HepG2 (cell line): ENCODE data around the gene TMEM63B. TPM values are rescaled to one million over a fixed set of nuclear protein-coding genes. Genes with fewer than 3 reads are reported as not detected.

Experiments used
- DMAP1 ChIP-seq: IDR thresholded peaks from 2 replicates; pipeline ENCODE4 v1.6.1; 2016
- E2F2 ChIP-seq: sonication (generic); formaldehyde crosslinking; IDR thresholded peaks from 2 replicates; pipeline ENCODE4 v1.4.0; 2020; ENCODE audit warnings: missing genetic modification reagents, borderline replicate concordance
- EZH2 ChIP-seq: conservative IDR thresholded peaks from 2 replicates; pipeline ENCODE4 v1.6.1; 2012; ENCODE audit warnings: mild to moderate bottlenecking, low read depth, low read length, moderate library complexity
- GTF3A ChIP-seq: sonication (generic); formaldehyde crosslinking; conservative IDR thresholded peaks from 2 replicates; pipeline ENCODE4 v1.4.0; 2020; ENCODE audit warnings: mild to moderate bottlenecking, missing genetic modification reagents
- HIC2 ChIP-seq: sonication (generic); formaldehyde crosslinking; IDR thresholded peaks from 2 replicates; pipeline ENCODE4 v1.9.0; 2022; ENCODE audit warnings: low read depth, missing genetic modification reagents
- MATR3 ChIP-seq: sonication (generic); formaldehyde crosslinking; IDR thresholded peaks from 2 replicates; pipeline ENCODE4 v1.4.0; 2020; ENCODE audit warnings: missing genetic modification reagents
- MTF2 ChIP-seq: sonication (generic); formaldehyde crosslinking; IDR thresholded peaks from 2 replicates; pipeline ENCODE4 v1.5.0; 2020; ENCODE audit warnings: missing genetic modification reagents, borderline replicate concordance
- MYPOP ChIP-seq: sonication (generic); formaldehyde crosslinking; IDR thresholded peaks from 2 replicates; pipeline ENCODE4 v1.8.1; 2023; ENCODE audit warnings: mild to moderate bottlenecking, moderate library complexity, missing genetic modification reagents
- NCOA1 ChIP-seq: sonication (generic); formaldehyde crosslinking; IDR thresholded peaks from 2 replicates; pipeline ENCODE4 v1.9.0; 2021; ENCODE audit warnings: missing genetic modification reagents
- THAP11 ChIP-seq: IDR thresholded peaks from 2 replicates; pipeline ENCODE4 v1.6.1; 2016; ENCODE audit warnings: missing biosample characterization, missing genetic modification reagents
- TOE1 ChIP-seq: sonication (generic); formaldehyde crosslinking; IDR thresholded peaks from 2 replicates; pipeline ENCODE4 v1.4.0; 2020; ENCODE audit warnings: mild to moderate bottlenecking, missing genetic modification reagents
- ZBTB3 ChIP-seq: sonication (generic); formaldehyde crosslinking; IDR thresholded peaks from 2 replicates; pipeline ENCODE4 v1.4.0; 2020; ENCODE audit warnings: low read depth, mild to moderate bottlenecking, moderate library complexity, missing genetic modification reagents, borderline replicate concordance
- ZFP82 ChIP-seq: sonication (generic); formaldehyde crosslinking; IDR thresholded peaks from 2 replicates; pipeline ENCODE4 v1.5.1; 2020; ENCODE audit warnings: mild to moderate bottlenecking, missing genetic modification reagents, borderline replicate concordance
- ZNF776 ChIP-seq: sonication (generic); formaldehyde crosslinking; IDR thresholded peaks from 2 replicates; pipeline ENCODE4 v1.4.0; 2020; ENCODE audit warnings: mild to moderate bottlenecking, missing genetic modification reagents
- ZNF788 ChIP-seq: sonication (generic); formaldehyde crosslinking; IDR thresholded peaks from 2 replicates; pipeline ENCODE4 v1.5.0; 2020; ENCODE audit warnings: mild to moderate bottlenecking, missing genetic modification reagents, borderline replicate concordance
- ZNF839 ChIP-seq: sonication (generic); formaldehyde crosslinking; IDR thresholded peaks from 2 replicates; pipeline ENCODE4 v1.4.0; 2020; ENCODE audit warnings: missing genetic modification reagents, mild to moderate bottlenecking, borderline replicate concordance
- ZNF879 ChIP-seq: sonication (generic); formaldehyde crosslinking; IDR thresholded peaks from 2 replicates; pipeline ENCODE4 v1.8.1; 2023; ENCODE audit warnings: missing genetic modification reagents
- ZSCAN31 ChIP-seq: sonication (generic); formaldehyde crosslinking; IDR thresholded peaks from 2 replicates; pipeline ENCODE4 v1.5.0; 2020; ENCODE audit warnings: low read depth, mild to moderate bottlenecking, missing genetic modification reagents
- polyA plus RNA-seq, 8 experiments: library from polyadenylated mRNA; depleted of rRNA in 3 of 8; stranded (reverse) in 7 of 8; unstranded in 1 of 8; fragments of >200 nt; fragmentation: Illumina TruSeq in 4 of 8; extraction: Trizol in 4 of 8; gene quantifications; 2 replicates each; pipeline versions ENCODE4 v1.2.1 to v1.2.3, GENCODE V29; 2011 to 2016; ENCODE audit warnings: low read depth in 4 of 8, missing spikeins in 1 of 8, mixed read lengths in 1 of 8; ENCODE audit not compliant: insufficient read depth in 1 of 8
- total RNA-seq, 5 experiments: library from RNA; depleted of rRNA; stranded (reverse); fragments of >200 nt; fragmentation: Illumina TruSeq; extraction: Trizol; gene quantifications; 2 replicates each; pipeline ENCODE4 v1.2.3, GENCODE V29; 2016; ENCODE audit warnings: low read depth in 1 of 5
- TF ChIP-seq, protein P1 (sequence below): sonication (generic); formaldehyde crosslinking; conservative IDR thresholded peaks from 2 replicates; pipeline ENCODE4 v1.4.0; 2020; ENCODE audit warnings: mild to moderate bottlenecking, missing genetic modification reagents, moderate library complexity
- TF ChIP-seq, protein P2 (sequence below): IDR thresholded peaks from 2 replicates; pipeline ENCODE4 v1.6.1; 2016; ENCODE audit warnings: mild to moderate bottlenecking

TMEM63B gene
- total and polyA plus RNA-seq, 2 of the 13 experiments (the other 11 are each of a cell fraction or from before 2014, with no cell fraction given) = 27.4 to 75.8 TPM

DNA sequence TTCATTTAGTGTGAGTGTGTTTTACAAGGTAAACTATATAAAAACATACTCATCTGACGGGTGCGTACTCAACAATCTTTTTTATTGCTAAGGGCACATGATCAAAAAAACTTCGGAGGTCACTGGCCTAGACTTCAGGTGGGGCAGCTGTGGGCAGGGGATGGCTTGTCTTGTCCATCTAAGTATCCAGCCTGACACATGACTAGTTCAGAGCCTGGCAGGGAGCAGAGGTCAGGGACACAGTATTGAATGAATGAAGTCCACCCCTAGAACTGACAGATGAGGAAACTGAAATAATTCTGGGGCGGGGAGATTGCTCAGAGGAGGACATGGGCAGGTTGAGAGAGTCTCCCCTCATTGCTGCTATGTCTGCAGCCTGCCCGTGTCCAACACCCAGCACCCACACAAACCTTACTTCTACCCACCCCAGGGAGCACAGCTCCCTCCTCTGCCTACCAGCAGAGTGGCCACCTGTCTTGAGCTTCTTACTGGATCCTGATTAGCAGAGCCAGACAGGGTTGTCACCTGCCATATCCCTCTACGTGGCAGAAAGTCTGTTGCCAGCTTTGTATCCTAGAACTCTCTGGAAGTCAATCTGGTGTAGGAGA is 49.0 kb upstream of the TMEM63B start (continued):
- peak; percentile 21; the same call in 1 of the 2 replicates for TF ChIP-seq ZBTB3 (CRISPR knock-in tag)
- TF ChIP-seq TOE1 = no peak
- TF ChIP-seq, protein P1, sequence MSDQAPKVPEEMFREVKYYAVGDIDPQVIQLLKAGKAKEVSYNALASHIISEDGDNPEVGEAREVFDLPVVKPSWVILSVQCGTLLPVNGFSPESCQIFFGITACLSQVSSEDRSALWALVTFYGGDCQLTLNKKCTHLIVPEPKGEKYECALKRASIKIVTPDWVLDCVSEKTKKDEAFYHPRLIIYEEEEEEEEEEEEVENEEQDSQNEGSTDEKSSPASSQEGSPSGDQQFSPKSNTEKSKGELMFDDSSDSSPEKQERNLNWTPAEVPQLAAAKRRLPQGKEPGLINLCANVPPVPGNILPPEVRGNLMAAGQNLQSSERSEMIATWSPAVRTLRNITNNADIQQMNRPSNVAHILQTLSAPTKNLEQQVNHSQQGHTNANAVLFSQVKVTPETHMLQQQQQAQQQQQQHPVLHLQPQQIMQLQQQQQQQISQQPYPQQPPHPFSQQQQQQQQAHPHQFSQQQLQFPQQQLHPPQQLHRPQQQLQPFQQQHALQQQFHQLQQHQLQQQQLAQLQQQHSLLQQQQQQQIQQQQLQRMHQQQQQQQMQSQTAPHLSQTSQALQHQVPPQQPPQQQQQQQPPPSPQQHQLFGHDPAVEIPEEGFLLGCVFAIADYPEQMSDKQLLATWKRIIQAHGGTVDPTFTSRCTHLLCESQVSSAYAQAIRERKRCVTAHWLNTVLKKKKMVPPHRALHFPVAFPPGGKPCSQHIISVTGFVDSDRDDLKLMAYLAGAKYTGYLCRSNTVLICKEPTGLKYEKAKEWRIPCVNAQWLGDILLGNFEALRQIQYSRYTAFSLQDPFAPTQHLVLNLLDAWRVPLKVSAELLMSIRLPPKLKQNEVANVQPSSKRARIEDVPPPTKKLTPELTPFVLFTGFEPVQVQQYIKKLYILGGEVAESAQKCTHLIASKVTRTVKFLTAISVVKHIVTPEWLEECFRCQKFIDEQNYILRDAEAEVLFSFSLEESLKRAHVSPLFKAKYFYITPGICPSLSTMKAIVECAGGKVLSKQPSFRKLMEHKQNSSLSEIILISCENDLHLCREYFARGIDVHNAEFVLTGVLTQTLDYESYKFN = peak; percentile 74
- peak; percentile 55; the same call in 1 of the 2 replicates for TF ChIP-seq ZSCAN31 (CRISPR knock-in tag)
- TF ChIP-seq MYPOP (CRISPR knock-in tag) = no peak
- TF ChIP-seq GTF3A (CRISPR knock-in tag) = 0 out of 2 replicates have a peak, but pooled peaks have one; percentile 23
- no peak for TF ChIP-seq MATR3 (CRISPR knock-in tag)
- TF ChIP-seq E2F2 = no peak
- TF ChIP-seq, protein P2, sequence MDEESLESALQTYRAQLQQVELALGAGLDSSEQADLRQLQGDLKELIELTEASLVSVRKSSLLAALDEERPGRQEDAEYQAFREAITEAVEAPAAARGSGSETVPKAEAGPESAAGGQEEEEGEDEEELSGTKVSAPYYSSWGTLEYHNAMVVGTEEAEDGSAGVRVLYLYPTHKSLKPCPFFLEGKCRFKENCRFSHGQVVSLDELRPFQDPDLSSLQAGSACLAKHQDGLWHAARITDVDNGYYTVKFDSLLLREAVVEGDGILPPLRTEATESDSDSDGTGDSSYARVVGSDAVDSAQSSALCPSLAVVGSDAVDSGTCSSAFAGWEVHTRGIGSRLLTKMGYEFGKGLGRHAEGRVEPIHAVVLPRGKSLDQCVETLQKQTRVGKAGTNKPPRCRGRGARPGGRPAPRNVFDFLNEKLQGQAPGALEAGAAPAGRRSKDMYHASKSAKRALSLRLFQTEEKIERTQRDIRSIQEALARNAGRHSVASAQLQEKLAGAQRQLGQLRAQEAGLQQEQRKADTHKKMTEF (CRISPR knock-in tag) = no peak; the same call in 1 of the 2 replicates
- 0 out of 2 replicates have a peak, but pooled peaks have one; percentile 19 for TF ChIP-seq DMAP1 (CRISPR knock-in tag)
- no peak for TF ChIP-seq EZH2
- TF ChIP-seq HIC2 (CRISPR knock-in tag) = 0 out of 2 replicates have a peak, but pooled peaks have one; percentile 28
- TF ChIP-seq THAP11 (CRISPR knock-in tag) = no peak
- no peak for TF ChIP-seq ZFP82 (CRISPR knock-in tag)
- 0 out of 2 replicates have a peak, but pooled peaks have one; percentile 8 for TF ChIP-seq MTF2 (CRISPR knock-in tag)
- TF ChIP-seq NCOA1 (CRISPR knock-in tag) = peak; percentile 61; the same call in 1 of the 2 replicates
- no peak for TF ChIP-seq ZNF839
- TF ChIP-seq ZNF788 (CRISPR knock-in tag) = peak; percentile 42; the same call in 1 of the 2 replicates
- no peak for TF ChIP-seq ZNF776
- TF ChIP-seq ZNF879 (CRISPR knock-in tag) = no peak
